Stimulated activated memory B cell treated with anti-CD40 and anti-IgM and Interleukin-4, amounts not matched to agents 10 μg/mL and 1 μg/mL and 100 μg/mL, for 72 hours (primary cell): ENCODE measurements around the gene PSMD9.

Experiments used
- ATAC-seq: fragments of 150-1000 bp; cut with Tn5 transposase; 2 replicates; pipeline ENCODE4 v1.10.0; 2021
- H3K27ac Mint-ChIP-seq: one replicate; pipeline ENCODE4 v1.8.0; 2022; ENCODE audit warnings: mild to moderate bottlenecking, mixed read lengths
- H3K27me3 Mint-ChIP-seq: one replicate; pipeline ENCODE4 v1.8.0; 2022; ENCODE audit warnings: mixed read lengths
- H3K36me3 Mint-ChIP-seq: one replicate; pipeline ENCODE4 v1.8.0; 2022; ENCODE audit warnings: mixed read lengths
- H3K4me1 Mint-ChIP-seq: one replicate; pipeline ENCODE4 v1.8.0; 2022; ENCODE audit warnings: mixed read lengths
- H3K4me3 Mint-ChIP-seq: one replicate; pipeline ENCODE4 v1.8.0; 2022; ENCODE audit warnings: mild to moderate bottlenecking, moderate library complexity, mixed read lengths
- H3K9me3 Mint-ChIP-seq: one replicate; pipeline ENCODE4 v1.8.0; 2022; ENCODE audit warnings: mixed read lengths

The PSMD9 gene

GRCh38 chr12:121953117-121953692, 64.6 kb downstream of the PSMD9 start:
- Mint-ChIP-seq H3K27me3 (no peaks in the 10 kb centered on the region), H3K4me1 (peaks cover 8% of the 10 kb centered on the region), H3K27ac (no peak overlapping the region), H3K4me3 (no peak overlapping the region), H3K36me3 (no peaks in the 10 kb centered on the region), H3K9me3 (no peaks in the 10 kb centered on the region)
- no peak for ATAC-seq

- Mint-ChIP-seq H3K36me3 (no peaks in the 10 kb centered on the region), H3K4me3 (no peak overlapping the region), H3K9me3 (no peaks in the 10 kb centered on the region), H3K27me3 (no peaks in the 10 kb centered on the region), H3K4me1 (peaks cover 8% of the 10 kb centered on the region), H3K27ac (no peak overlapping the region)
- ATAC-seq: no peak
These were observed 65.1 kb downstream of the PSMD9 start for GRCh38 chr12:121953695-121954094.

- no peak for ATAC-seq
- H3K27me3 Mint-ChIP-seq: no peaks in the 10 kb centered on the region
- no peaks in the 10 kb centered on the region for H3K36me3 Mint-ChIP-seq
- H3K9me3 Mint-ChIP-seq: no peaks in the 10 kb centered on the region
- no peak overlapping the region for H3K4me3 Mint-ChIP-seq
- no peak overlapping the region for H3K27ac Mint-ChIP-seq
- H3K4me1 Mint-ChIP-seq: peaks cover 8% of the 10 kb centered on the region
These were observed 67.0 kb downstream of the PSMD9 start for GRCh38 chr12:121955258-121956237.

GRCh38 chr12:121957861-121958515, 69.4 kb downstream of the PSMD9 start:
- no peak overlapping the region for H3K27ac Mint-ChIP-seq
- no peak for ATAC-seq
- H3K4me3 Mint-ChIP-seq: no peak overlapping the region
- peaks cover 8% of the 10 kb centered on the region for H3K4me1 Mint-ChIP-seq
- H3K9me3 Mint-ChIP-seq: no peaks in the 10 kb centered on the region
- no peaks in the 10 kb centered on the region for H3K36me3 Mint-ChIP-seq
- H3K27me3 Mint-ChIP-seq: no peaks in the 10 kb centered on the region

- Mint-ChIP-seq H3K4me1 (peaks cover 8% of the 10 kb centered on the region), H3K27me3 (no peaks in the 10 kb centered on the region), H3K4me3 (no peak overlapping the region), H3K9me3 (no peaks in the 10 kb centered on the region), H3K36me3 (no peaks in the 10 kb centered on the region), H3K27ac (no peak overlapping the region)
- no peak for ATAC-seq
These were observed 70.1 kb downstream of the PSMD9 start for GRCh38 chr12:121958541-121959240.

- ATAC-seq: no peak
- Mint-ChIP-seq H3K27ac (no peak overlapping the region), H3K4me1 (peaks cover 8% of the 10 kb centered on the region), H3K36me3 (no peaks in the 10 kb centered on the region), H3K27me3 (no peaks in the 10 kb centered on the region), H3K4me3 (no peak overlapping the region), H3K9me3 (no peaks in the 10 kb centered on the region)
These were observed 72.0 kb downstream of the PSMD9 start for GRCh38 chr12:121960541-121960940.

GRCh38 chr12:121961195-121961879, 72.7 kb downstream of the PSMD9 start:
- no peak overlapping the region for H3K27ac Mint-ChIP-seq
- H3K4me1 Mint-ChIP-seq: peaks cover 5% of the 10 kb centered on the region
- no peak overlapping the region for H3K4me3 Mint-ChIP-seq
- ATAC-seq: no peak
- no peaks in the 10 kb centered on the region for H3K27me3 Mint-ChIP-seq
- no peaks in the 10 kb centered on the region for H3K9me3 Mint-ChIP-seq
- H3K36me3 Mint-ChIP-seq: no peaks in the 10 kb centered on the region

- ATAC-seq: no peak
- Mint-ChIP-seq H3K4me1 (peaks cover 9% of the 10 kb centered on the region), H3K4me3 (no peak overlapping the region), H3K9me3 (no peaks in the 10 kb centered on the region), H3K27ac (peak overlapping the region; percentile 9), H3K27me3 (no peaks in the 10 kb centered on the region), H3K36me3 (no peaks in the 10 kb centered on the region)
These were observed 74.9 kb downstream of the PSMD9 start for GRCh38 chr12:121963341-121964018.

GRCh38 chr12:121964813-121965643, 76.4 kb downstream of the PSMD9 start:
- Mint-ChIP-seq H3K36me3 (no peaks in the 10 kb centered on the region), H3K9me3 (no peaks in the 10 kb centered on the region), H3K27ac (no peak overlapping the region), H3K4me1 (peaks cover 18% of the 10 kb centered on the region), H3K27me3 (no peaks in the 10 kb centered on the region), H3K4me3 (no peak overlapping the region)
- no peak for ATAC-seq

- no peak overlapping the region for H3K27ac Mint-ChIP-seq
- H3K36me3 Mint-ChIP-seq: peaks cover 3% of the 10 kb centered on the region
- no peak overlapping the region for H3K4me3 Mint-ChIP-seq
- no peaks in the 10 kb centered on the region for H3K27me3 Mint-ChIP-seq
- no peak for ATAC-seq
- peaks cover 18% of the 10 kb centered on the region for H3K4me1 Mint-ChIP-seq
- peaks cover under 1% of the 10 kb centered on the region for H3K9me3 Mint-ChIP-seq
These were observed 78.4 kb downstream of the PSMD9 start for GRCh38 chr12:121966959-121967358.
